DMS53 (cell line): ENCODE measurements around the gene PGBD1.

Experiments
- DNase-seq: peaks from one replicate; lab custom pipeline; 2025; lab: John Stamatoyannopoulos, UW

Gene PGBD1

DNA sequence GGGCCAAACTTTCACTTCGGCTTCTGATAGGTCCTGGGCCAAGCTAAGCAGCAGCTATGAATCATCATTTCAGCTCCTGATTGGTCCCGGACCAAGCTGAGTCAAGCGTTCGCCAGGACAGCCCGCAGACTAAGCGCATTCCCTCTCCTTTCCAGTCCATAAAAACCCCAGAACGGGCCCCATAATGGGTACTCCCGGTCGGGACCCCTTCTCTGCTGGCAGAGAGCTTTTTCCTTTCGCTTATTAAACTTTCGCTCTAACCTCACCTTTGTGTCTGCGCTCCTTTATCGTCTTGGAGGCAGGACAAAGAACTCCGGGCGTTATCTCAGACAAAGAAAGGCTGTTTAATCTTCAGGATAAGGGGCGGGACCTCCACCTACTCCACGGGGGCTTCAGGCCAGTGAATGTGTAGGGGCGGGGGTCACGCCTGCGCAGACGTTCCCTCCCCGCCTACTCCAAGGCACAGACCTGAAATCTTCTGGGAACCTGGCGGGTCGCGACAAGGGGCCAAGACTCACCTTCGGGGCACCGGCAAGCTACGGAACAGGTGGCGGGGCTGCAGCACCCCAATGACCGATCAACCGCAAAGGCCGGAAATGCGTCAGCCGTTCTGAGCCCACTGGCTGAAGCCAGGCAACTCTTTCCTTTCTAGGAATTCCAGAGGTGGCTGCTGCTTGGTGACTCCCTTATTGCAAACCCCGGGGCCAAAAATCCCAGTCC lies 54.4 kb downstream of the PGBD1 start, which contains the start of gene ZSCAN31:
ZSCAN31 (minus strand) TSS at position 585 of the 720 bp plus-strand sequence. CDS start 6,465 bp downstream, outside the sequence.
- DNase-seq, result peak; percentile 98

- DNase-seq, result peak; percentile 82
These were observed 55.1 kb downstream of the PGBD1 start for GRCh38 chr6:28336284-28337120.

- DNase-seq, result peak; percentile 29
These were observed 55.7 kb downstream of the PGBD1 start for GRCh38 chr6:28337121-28337520.

GRCh38 chr6:28340310-28341095 lies 59.1 kb downstream of the PGBD1 start:
- DNase-seq, result no peak

- DNase-seq, result no peak
These were observed 62.7 kb downstream of the PGBD1 start for GRCh38 chr6:28343898-28344677.

DNA sequence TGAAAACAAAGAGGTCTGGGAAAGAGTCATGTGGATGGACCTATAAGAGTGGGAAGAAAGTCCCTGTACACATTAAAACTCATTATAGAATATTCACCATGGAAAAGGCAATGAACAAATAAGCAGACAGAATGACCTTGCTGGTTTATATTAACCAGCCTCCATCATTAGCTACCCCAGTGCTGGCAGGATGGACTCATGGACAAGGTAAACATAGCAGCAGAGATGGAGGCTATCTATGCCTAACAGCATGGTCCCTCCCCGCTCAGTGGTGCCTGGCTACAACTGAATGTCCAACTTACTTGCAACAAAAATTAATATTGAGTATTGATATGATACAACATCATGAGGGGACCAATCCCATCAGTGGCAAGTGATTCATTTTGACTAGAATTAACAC lies 63.8 kb downstream of the PGBD1 start:
- DNase-seq, result no peak

- no peak for DNase-seq
These were observed 65.7 kb downstream of the PGBD1 start for GRCh38 chr6:28347119-28347518.

DNA sequence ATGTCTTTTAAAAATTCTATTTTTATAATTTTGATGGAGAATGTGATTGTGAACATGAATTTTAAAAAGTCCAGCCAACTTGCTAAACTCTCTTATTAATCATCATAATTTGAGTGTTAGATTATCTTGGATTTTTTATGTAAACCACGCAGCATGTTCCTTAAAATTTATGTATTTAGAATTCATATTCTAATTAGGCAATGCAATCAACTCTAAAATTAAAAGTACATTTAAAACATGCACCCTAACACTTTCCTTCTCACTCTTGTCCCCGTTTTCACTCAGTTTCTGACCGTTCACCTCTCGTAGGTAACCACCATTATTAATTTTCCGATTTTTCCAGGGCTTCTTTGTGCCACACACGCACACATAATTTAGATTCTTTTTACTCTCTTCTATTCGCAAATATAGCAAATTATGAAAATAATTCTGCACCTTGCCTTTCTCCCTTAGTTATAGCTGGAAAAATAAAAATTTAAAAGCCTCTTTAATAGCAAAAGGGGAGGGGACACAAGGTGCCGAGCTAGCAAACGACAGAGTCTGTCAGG lies 68.0 kb downstream of the PGBD1 start:
- DNase-seq, result no peak

DNA sequence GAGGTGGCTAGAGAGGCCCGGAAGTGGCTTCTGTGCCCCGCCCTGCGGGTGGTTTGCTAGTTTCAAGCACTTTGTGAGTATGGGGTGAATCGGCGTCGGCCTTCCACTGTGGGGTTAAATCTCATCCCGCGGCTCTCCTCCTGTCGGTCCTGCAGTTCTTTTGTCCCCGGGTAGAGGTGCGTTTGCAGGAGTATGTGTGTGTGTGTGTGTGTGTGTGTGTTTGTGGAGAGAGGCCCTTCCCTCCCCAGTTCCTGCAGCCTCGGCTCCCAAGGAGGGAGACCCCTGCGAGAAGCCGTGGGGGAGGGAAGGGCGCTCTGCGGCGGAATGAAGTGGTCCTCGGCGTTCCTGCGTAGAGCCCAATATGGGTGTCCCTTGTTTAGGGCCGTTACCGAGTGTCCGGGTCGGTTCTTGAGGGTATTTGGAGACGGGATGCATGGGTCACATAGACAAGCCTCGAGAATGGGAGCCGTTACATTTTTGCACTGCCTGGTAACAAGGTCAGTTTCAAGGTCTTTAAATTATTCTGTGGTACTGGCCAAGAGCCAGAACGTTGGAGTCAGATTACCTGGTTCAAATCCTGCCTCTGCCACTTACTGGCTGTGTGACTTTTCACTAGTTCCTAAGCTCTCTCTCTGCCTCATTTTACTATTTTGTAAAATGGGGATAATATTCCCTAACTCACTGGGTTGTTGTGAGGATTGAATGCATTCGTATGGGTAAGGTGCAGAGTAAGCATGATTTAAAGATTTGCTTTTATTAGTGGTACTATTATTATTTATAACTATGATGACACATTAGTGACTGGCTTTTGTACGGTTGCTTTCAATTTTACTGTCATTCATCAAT lies 68.7 kb downstream of the PGBD1 start, which contains the start of gene ZKSCAN3:
ZKSCAN3 (plus strand) TSS at position 56 of the 846 bp plus-strand sequence. CDS start 9,640 bp downstream, outside the sequence.
- DNase-seq, result peak; percentile 97

GRCh38 chr6:28351087-28351486 lies 69.7 kb downstream of the PGBD1 start:
- DNase-seq, result peak; percentile 58

DNA sequence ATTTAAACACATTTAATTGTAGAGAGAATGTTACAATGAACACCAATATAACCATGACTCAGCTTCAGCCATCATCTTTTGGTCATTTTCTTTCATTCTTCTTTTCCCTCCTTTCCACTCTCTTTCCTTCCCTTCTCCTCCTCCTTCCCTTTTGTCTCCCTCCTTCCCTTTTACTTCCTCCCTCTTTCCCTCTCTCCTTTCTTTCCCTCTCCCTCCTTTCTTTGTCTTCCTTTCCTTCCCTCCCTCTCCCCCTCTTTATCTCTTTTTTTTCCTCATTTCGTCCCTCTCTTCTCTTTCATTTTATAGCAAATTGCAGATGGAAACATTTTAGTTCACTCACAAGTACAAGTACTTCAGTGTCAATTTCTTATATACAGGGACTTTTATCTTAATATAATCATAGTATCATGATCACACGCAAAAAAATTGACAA lies 70.1 kb downstream of the PGBD1 start:
- DNase-seq, result no peak
